Karpas-422 (cell line): ENCODE results near the gene ATOSA. TPM values are rescaled to one million over a fixed set of nuclear protein-coding genes. Genes with fewer than 3 reads are reported as not detected.

Experiments
- DNase-seq: peaks from one replicate; pipeline ENCODE4 v3.0.0-alpha.2; 2015
- H2AFZ ChIP-seq: fragments of 200-600 bp; sonication (generic); 2 replicates; pipeline ENCODE4 v1.6.1; 2014; ENCODE audit warnings: antibody characterized with exemption, low read length, mixed read lengths
- H3K27ac ChIP-seq: fragments of 200-600 bp; sonication (generic); 2 replicates; pipeline ENCODE4 v1.5.1; 2014; ENCODE audit warnings: mild to moderate bottlenecking, low read length, moderate library complexity
- H3K27me3 ChIP-seq: fragments of 200-600 bp; sonication (generic); 2 replicates; pipeline ENCODE4 v1.6.1; 2014; ENCODE audit warnings: low read length, mixed read lengths
- H3K36me3 ChIP-seq: fragments of 200-600 bp; sonication (generic); 2 replicates; pipeline ENCODE4 v1.6.1; 2014; ENCODE audit warnings: low read length, mixed read lengths; ENCODE audit not compliant: insufficient read depth
- H3K4me1 ChIP-seq: fragments of 200-600 bp; sonication (generic); 2 replicates; pipeline ENCODE4 v1.6.1; 2014; ENCODE audit warnings: mild to moderate bottlenecking, low read length, mixed read lengths
- H3K4me2 ChIP-seq: fragments of 200-600 bp; sonication (generic); 2 replicates; pipeline ENCODE4 v1.6.1; 2014; ENCODE audit warnings: low read length, low read depth, mild to moderate bottlenecking; ENCODE audit not compliant: poor library complexity, severe bottlenecking
- H3K4me3 ChIP-seq: fragments of 200-600 bp; sonication (generic); 2 replicates; pipeline ENCODE4 v1.5.1; 2014; ENCODE audit warnings: mild to moderate bottlenecking, antibody characterized with exemption, low read length, mixed read lengths
- H3K79me2 ChIP-seq: fragments of 200-600 bp; sonication (generic); 2 replicates; pipeline ENCODE4 v1.6.1; 2014; ENCODE audit warnings: mild to moderate bottlenecking, low read length, mixed read lengths
- H3K9ac ChIP-seq: fragments of 200-600 bp; sonication (generic); 2 replicates; pipeline ENCODE4 v1.6.0; 2014; ENCODE audit warnings: low read length
- H3K9me2 ChIP-seq: fragments of 200-600 bp; sonication (generic), shearing (Covaris generic); replicated peaks from 2 replicates; pipeline ENCODE4 v1.6.0; 2014; ENCODE audit warnings: mild to moderate bottlenecking, low read length, moderate library complexity; ENCODE audit not compliant: insufficient read depth
- H3K9me3 ChIP-seq: fragments of 300-700, 200-600 bp; sonication (generic); 2 replicates; pipeline ENCODE4 v1.6.1; 2014; ENCODE audit warnings: low read length, mixed read lengths
- H4K20me1 ChIP-seq: fragments of 200-600 bp; sonication (generic); 2 replicates; pipeline ENCODE4 v1.6.1; 2014; ENCODE audit warnings: mild to moderate bottlenecking, antibody characterized with exemption, low read length, low read depth; ENCODE audit not compliant: insufficient read depth
- total RNA-seq: library from RNA; depleted of rRNA; stranded (reverse); fragments of >200 nt; shearing (Covaris generic); gene quantifications from 2 replicates; pipeline ENCODE4 v1.2.3, GENCODE V29; 2014; ENCODE audit warnings: low replicate concordance

Gene ATOSA
- total RNA-seq, 1 experiment from 2014 or later: 255 TPM

DNA sequence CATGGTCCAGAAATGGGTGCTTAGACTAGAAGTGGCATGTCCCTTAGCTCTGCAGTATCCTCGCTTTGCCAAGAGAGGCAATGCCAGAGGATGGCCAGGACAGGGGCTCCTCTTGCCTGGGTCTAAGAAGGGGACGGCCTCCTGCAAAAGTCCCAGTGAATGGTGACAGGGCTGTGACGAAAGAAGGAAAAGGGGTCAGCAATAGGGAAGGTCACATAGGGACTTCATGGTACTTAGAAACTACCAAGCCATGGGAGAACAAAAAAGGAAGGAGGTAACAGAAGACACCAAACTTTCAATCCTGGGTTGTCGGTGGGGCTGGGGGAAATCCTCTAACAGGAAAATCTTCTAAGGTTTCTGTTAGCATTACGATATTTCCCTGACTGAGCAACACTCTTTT, 36.2 kb upstream of the ATOSA start:
- no peak for DNase-seq
- no peak overlapping the region for H3K4me3 ChIP-seq
- no peaks in the 10 kb centered on the region for H4K20me1 ChIP-seq
- H2AFZ ChIP-seq: no peak overlapping the region
- no peaks in the 10 kb centered on the region for H3K9me2 ChIP-seq
- H3K27me3 ChIP-seq: no peaks in the 10 kb centered on the region
- no peaks in the 10 kb centered on the region for H3K9me3 ChIP-seq
- H3K36me3 ChIP-seq: no peaks in the 10 kb centered on the region
- H3K27ac ChIP-seq: no peak overlapping the region
- H3K4me2 ChIP-seq: no peak overlapping the region
- no peak overlapping the region for H3K9ac ChIP-seq
- H3K79me2 ChIP-seq: no peaks in the 10 kb centered on the region
- H3K4me1 ChIP-seq: peaks cover 4% of the 10 kb centered on the region

DNA sequence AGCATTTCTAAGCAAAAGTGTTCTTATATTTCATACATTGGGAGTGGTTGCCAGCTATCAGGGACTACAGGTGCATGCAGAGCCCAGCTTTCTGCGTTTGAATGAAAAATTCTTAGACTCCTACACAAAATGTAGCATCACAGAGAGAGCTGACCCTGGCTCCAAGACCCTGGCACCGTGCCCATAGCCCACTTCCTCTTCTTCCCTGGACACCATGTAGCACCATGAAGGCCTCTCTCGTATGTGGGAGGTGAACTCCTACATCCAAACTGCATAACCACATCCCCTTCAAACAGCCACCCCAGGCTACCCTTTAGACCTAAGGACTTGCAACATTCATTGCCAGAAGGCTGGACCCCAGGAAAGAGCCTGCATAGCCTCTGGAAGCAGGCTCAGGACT, 35.8 kb upstream of the ATOSA start:
- Histone ChIP-seq H3K27ac (no peak overlapping the region), H3K9ac (no peak overlapping the region), H3K4me1 (peaks cover 8% of the 10 kb centered on the region), H3K4me2 (no peak overlapping the region), H4K20me1 (no peaks in the 10 kb centered on the region), H3K4me3 (no peak overlapping the region), H3K36me3 (no peaks in the 10 kb centered on the region), H3K9me2 (no peaks in the 10 kb centered on the region), H2AFZ (no peak overlapping the region), H3K27me3 (no peaks in the 10 kb centered on the region), H3K79me2 (peaks cover 4% of the 10 kb centered on the region; the same call in 1 of the 2 replicates), H3K9me3 (no peaks in the 10 kb centered on the region)
- DNase-seq: no peak

DNA sequence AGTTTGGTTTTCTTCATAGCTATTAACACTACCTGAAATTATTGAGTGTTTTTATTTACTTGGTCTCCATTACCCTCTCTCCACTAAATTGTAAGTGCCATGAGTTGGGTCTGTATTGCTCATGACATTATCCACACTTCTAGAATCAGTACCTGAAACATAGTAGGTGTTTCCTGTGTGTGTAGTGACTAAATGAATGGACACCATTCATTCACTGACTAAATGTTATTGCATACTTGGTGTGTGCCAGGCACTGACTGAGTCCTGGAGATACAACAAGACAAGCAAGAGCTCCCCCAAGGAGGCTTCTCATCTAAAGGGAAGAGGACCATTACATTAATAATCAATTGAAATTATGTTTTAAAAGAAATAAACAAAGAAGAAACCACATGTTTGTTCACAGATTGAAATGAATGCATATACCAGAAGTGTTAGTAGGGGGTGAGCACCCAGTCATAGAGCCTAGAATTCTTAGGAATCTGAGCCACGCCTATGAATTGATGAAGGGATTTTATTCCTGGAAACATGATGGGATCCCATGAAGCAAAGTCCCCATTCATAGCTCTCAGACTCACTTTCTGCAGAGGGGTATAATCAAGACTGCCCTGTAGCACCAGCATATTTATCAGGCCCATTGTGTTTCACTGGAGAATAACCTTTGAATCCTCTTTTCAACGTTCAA, 31.7 kb upstream of the ATOSA start:
- peaks cover 37% of the 10 kb centered on the region for H3K4me1 ChIP-seq
- H4K20me1 ChIP-seq: no peaks in the 10 kb centered on the region; the same call in 1 of the 2 replicates
- peaks cover 16% of the 10 kb centered on the region for H3K36me3 ChIP-seq
- H2AFZ ChIP-seq: no peak overlapping the region
- H3K27ac ChIP-seq: peak overlapping the region; percentile 84
- no peaks in the 10 kb centered on the region for H3K9me2 ChIP-seq
- H3K9ac ChIP-seq: no peak overlapping the region
- no peaks in the 10 kb centered on the region for H3K9me3 ChIP-seq
- peaks cover 44% of the 10 kb centered on the region for H3K79me2 ChIP-seq
- no peak for DNase-seq
- no peaks in the 10 kb centered on the region for H3K27me3 ChIP-seq
- no peak overlapping the region for H3K4me2 ChIP-seq
- no peak overlapping the region for H3K4me3 ChIP-seq

- DNase-seq: peak; percentile 51
- H3K4me2 ChIP-seq: peak overlapping the region; percentile 85
- no peaks in the 10 kb centered on the region for H3K27me3 ChIP-seq
- H3K9ac ChIP-seq: peak overlapping the region; percentile 86
- no peaks in the 10 kb centered on the region; the same call in 1 of the 2 replicates for H4K20me1 ChIP-seq
- peaks cover 49% of the 10 kb centered on the region for H3K79me2 ChIP-seq
- H3K36me3 ChIP-seq: peaks cover 17% of the 10 kb centered on the region
- peak overlapping the region; percentile 92 for H3K4me3 ChIP-seq
- H3K4me1 ChIP-seq: peaks cover 37% of the 10 kb centered on the region
- no peaks in the 10 kb centered on the region for H3K9me2 ChIP-seq
- no peaks in the 10 kb centered on the region for H3K9me3 ChIP-seq
- H3K27ac ChIP-seq: peak overlapping the region; percentile 84
- no peak overlapping the region for H2AFZ ChIP-seq
Measured at GRCh38 chr15:52710050-52710707, 31.0 kb upstream of the ATOSA start.

- Histone ChIP-seq H3K27ac (peak overlapping the region; percentile 84), H2AFZ (no peak overlapping the region), H3K9me2 (no peaks in the 10 kb centered on the region), H3K9ac (peak overlapping the region; percentile 86), H3K4me2 (peak overlapping the region; percentile 85), H3K27me3 (no peaks in the 10 kb centered on the region), H3K4me1 (peaks cover 37% of the 10 kb centered on the region), H3K9me3 (no peaks in the 10 kb centered on the region), H3K36me3 (peaks cover 17% of the 10 kb centered on the region), H3K79me2 (peaks cover 49% of the 10 kb centered on the region), H3K4me3 (peak overlapping the region; percentile 92), H4K20me1 (no peaks in the 10 kb centered on the region; the same call in 1 of the 2 replicates)
- peak; percentile 95 for DNase-seq
Measured at GRCh38 chr15:52709187-52709981, 30.2 kb upstream of the ATOSA start.

- peaks cover 67% of the 10 kb centered on the region for H3K4me1 ChIP-seq
- H3K4me2 ChIP-seq: peak overlapping the region; percentile 85
- no peak for DNase-seq
- peaks cover 35% of the 10 kb centered on the region for H3K36me3 ChIP-seq
- H3K4me3 ChIP-seq: peak overlapping the region; percentile 92
- H3K27me3 ChIP-seq: no peaks in the 10 kb centered on the region
- peaks cover 81% of the 10 kb centered on the region for H3K79me2 ChIP-seq
- H2AFZ ChIP-seq: no peak overlapping the region
- no peaks in the 10 kb centered on the region for H3K9me3 ChIP-seq
- no peaks in the 10 kb centered on the region; the same call in 1 of the 2 replicates for H4K20me1 ChIP-seq
- no peaks in the 10 kb centered on the region for H3K9me2 ChIP-seq
- H3K9ac ChIP-seq: no peak overlapping the region; the same call in 1 of the 2 replicates
- H3K27ac ChIP-seq: peak overlapping the region; percentile 84
Measured at GRCh38 chr15:52706091-52706490, 26.9 kb upstream of the ATOSA start.

GRCh38 chr15:52702390-52702789, 23.2 kb upstream of the ATOSA start:
- Histone ChIP-seq H3K27ac (peak overlapping the region; percentile 65), H3K9me3 (no peaks in the 10 kb centered on the region), H3K79me2 (peaks cover 87% of the 10 kb centered on the region), H3K4me2 (peak overlapping the region; percentile 46), H3K4me3 (peak overlapping the region; percentile 15; the same call in 1 of the 2 replicates), H3K9ac (no peak overlapping the region), H4K20me1 (no peaks in the 10 kb centered on the region), H3K36me3 (peaks cover 51% of the 10 kb centered on the region), H3K9me2 (no peaks in the 10 kb centered on the region), H2AFZ (no peak overlapping the region), H3K4me1 (peaks cover 81% of the 10 kb centered on the region), H3K27me3 (no peaks in the 10 kb centered on the region)
- no peak for DNase-seq

DNA sequence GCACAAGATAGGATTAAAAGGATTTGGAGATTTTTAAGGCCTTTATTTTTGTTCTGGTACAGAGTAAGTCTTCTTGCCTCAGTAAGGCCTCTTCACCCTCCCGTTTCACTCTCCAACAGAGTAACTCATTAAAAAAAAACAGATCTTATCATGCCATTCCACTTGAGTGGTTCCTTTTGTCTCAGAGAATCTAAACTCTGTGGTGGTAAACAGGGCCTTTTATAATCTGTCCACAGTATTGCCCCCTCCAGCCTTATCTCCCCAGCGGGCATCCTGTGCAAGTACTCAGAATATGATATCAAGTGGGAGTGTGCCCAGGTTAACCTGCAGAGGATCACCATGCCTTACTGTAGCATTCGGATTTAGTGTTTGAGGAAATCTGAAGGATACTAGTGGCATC, 20.3 kb upstream of the ATOSA start:
- 0 out of 2 replicates have a peak overlapping the region, but pooled peaks have one; percentile 2 for H3K9ac ChIP-seq
- no peaks in the 10 kb centered on the region for H3K9me3 ChIP-seq
- H3K27ac ChIP-seq: peak overlapping the region; percentile 65
- H3K36me3 ChIP-seq: peaks cover 34% of the 10 kb centered on the region
- H4K20me1 ChIP-seq: no peaks in the 10 kb centered on the region
- H3K4me1 ChIP-seq: peaks cover 94% of the 10 kb centered on the region
- DNase-seq: peak; percentile 54
- no peaks in the 10 kb centered on the region for H3K9me2 ChIP-seq
- H3K4me3 ChIP-seq: no peak overlapping the region
- H2AFZ ChIP-seq: no peak overlapping the region
- H3K4me2 ChIP-seq: peak overlapping the region; percentile 10
- H3K79me2 ChIP-seq: peaks cover 93% of the 10 kb centered on the region
- no peaks in the 10 kb centered on the region for H3K27me3 ChIP-seq
